Ectodermal cell (in vitro differentiated cells): ENCODE measurements around the gene PSEN1.
A peak's percentile ranks its signal among the peaks of the same experiment; 100 is the strongest.

Source experiments
- H3K27ac ChIP-seq: 2 replicates; pipeline ENCODE4 v1.7.0; 2013; ENCODE audit warnings: mild to moderate bottlenecking, low read depth, low read length; ENCODE audit not compliant: insufficient read depth, poor library complexity, severe bottlenecking
- H3K27me3 ChIP-seq: 2 replicates; pipeline ENCODE4 v1.7.0; 2013; ENCODE audit warnings: mild to moderate bottlenecking, low read length; ENCODE audit not compliant: insufficient read depth, control insufficient read depth, poor library complexity, severe bottlenecking
- H3K36me3 ChIP-seq: one replicate; pipeline ENCODE4 v1.7.0; 2013; ENCODE audit warnings: low read length; ENCODE audit not compliant: control insufficient read depth, insufficient read depth
- H3K4me1 ChIP-seq: one replicate; pipeline ENCODE4 v1.7.0; 2013; ENCODE audit warnings: low read length; ENCODE audit not compliant: control insufficient read depth, insufficient read depth
- H3K4me3 ChIP-seq: 2 replicates; pipeline ENCODE4 v1.7.0; 2013; ENCODE audit warnings: low read depth, low read length, control low read depth; ENCODE audit not compliant: insufficient read depth
- H3K9me3 ChIP-seq: 2 replicates; pipeline ENCODE4 v1.7.0; 2013; ENCODE audit warnings: mild to moderate bottlenecking, low read length, moderate library complexity; ENCODE audit not compliant: control insufficient read depth
- WGBS, 2 experiments: methylation state at CpG; one replicate each; pipeline ENCODE4 v1.1.7; 2013; ENCODE audit warnings: missing lambda C conversion rate in 2 of 2; 5-methylcytosine and 5-hydroxymethylcytosine counted together

Gene PSEN1

DNA sequence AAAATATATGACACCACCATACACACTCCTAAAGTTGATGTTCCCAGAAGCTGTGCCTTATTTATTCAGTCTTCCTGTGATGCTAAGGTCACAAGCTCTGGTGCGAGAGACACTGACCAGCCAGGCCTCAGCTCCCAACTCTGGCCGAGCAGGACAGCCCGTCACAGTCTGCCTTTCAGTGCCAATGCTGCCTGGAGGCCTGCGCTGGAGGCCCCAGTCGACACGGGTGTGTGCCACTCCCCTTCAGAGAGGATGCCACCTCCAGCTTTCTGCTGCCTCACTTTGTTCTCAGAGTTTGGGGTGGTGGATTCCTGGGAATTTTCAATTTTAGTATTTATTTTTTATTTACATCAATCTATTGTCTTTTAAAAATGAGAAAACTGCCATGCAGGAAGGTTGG, 93.7 kb downstream of the PSEN1 start:
- no peak overlapping the region for H3K4me3 ChIP-seq
- peaks cover 38% of the 10 kb centered on the region for H3K4me1 ChIP-seq
- H3K27ac ChIP-seq: no peak overlapping the region
- H3K36me3 ChIP-seq: no peaks in the 10 kb centered on the region
- H3K9me3 ChIP-seq: no peaks in the 10 kb centered on the region
- no peaks in the 10 kb centered on the region for H3K27me3 ChIP-seq
- 95 to 96% methylated on average over 6 of the region's 6 CpGs for WGBS, 2 experiments

DNA sequence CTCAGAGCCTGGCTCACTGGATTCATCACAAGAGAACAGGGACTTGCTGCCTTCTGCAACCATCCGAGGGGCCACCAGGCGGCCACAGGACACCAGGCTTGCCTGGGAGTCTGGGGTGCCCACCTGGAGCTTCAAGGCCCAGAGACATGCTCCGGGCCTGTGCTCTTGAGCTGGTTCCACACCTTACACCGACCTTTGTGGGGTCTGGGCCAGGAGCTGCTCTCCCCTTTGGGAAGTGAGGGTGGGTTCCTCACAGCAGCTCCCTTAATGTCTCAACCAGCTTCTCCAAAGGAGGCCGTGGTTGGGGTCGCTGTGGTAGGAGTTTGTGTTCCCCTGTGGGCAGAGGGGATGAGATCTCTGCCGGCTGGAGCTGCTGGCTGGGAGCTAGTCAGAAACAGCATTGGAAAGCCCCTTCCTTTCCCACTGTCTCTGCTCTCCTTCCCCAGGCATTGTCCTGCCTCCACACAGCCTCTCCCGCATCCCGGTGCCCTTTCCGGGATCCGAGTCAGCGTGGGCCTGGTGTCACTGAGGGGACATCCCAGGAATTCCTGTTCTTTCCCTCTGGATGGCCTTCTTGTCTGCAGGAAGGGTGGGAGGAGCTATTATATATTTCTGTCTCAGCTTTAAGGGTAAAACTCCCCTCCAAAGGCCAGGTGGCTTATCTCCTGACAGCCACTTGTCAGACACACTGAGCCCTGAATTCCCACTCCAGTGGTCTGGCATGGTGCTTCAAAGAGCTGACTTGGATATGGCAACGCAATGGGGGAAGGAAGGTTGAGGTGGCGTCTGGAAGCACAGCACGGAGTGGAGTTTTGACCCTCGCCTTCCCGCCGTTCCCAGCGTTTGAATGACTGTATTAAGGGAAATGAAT, 95.9 kb downstream of the PSEN1 start:
- Histone ChIP-seq H3K9me3 (no peaks in the 10 kb centered on the region), H3K27me3 (peaks cover 4% of the 10 kb centered on the region), H3K27ac (no peak overlapping the region), H3K36me3 (no peaks in the 10 kb centered on the region), H3K4me3 (no peak overlapping the region), H3K4me1 (peaks cover 48% of the 10 kb centered on the region)
- 77 to 83% methylated on average over 19 of the region's 19 CpGs for WGBS, 2 experiments

DNA sequence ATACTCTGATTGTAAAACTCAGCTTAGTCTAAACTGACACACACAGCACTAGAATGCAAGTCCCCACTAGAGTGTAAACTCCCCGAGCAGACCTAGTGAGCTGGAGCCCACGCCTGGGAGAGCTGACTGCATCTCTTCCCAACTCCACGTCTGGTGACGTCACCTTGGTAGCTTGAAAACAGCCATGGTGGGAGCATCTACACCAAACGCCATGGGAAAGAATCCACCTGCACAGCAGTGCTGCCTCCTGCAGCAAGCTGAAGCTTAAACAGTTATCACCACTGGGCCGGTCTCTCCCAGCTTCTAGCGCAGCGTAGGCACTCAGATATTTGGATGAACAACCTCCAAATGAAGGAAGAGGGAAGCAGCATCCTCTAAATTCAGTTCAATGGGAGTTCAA, 96.7 kb downstream of the PSEN1 start:
- no peaks in the 10 kb centered on the region for H3K36me3 ChIP-seq
- H3K4me3 ChIP-seq: no peak overlapping the region
- no peaks in the 10 kb centered on the region for H3K9me3 ChIP-seq
- WGBS, 2 experiments: 88 to 89% methylated on average over 8 of the region's 8 CpGs
- no peak overlapping the region for H3K27ac ChIP-seq
- H3K27me3 ChIP-seq: peaks cover 11% of the 10 kb centered on the region
- peaks cover 45% of the 10 kb centered on the region for H3K4me1 ChIP-seq

DNA sequence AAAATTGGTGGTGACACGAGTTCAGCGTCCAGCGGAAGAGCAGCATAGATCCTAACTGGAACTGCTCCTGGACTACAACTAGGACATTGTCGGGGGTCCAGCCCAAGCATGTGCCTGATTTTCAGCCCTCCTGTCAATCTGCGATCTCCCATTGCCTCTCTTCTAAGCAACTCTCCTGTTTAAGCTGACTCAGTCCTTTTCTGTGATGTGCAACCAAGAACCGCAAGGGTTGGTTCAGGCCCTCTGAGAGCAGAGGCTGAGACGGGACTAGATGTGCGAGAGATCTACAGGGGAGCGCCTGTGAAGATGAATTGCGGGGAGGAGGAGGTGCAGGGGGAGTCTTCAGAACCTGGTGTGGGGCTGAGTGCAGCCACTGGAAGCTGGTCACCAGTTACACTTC, 97.3 kb downstream of the PSEN1 start:
- H3K27ac ChIP-seq: no peak overlapping the region
- peaks cover 43% of the 10 kb centered on the region for H3K4me1 ChIP-seq
- H3K36me3 ChIP-seq: no peaks in the 10 kb centered on the region
- 90 to 91% methylated on average over 10 of the region's 10 CpGs for WGBS, 2 experiments
- H3K4me3 ChIP-seq: no peak overlapping the region
- H3K27me3 ChIP-seq: peaks cover 17% of the 10 kb centered on the region
- H3K9me3 ChIP-seq: no peaks in the 10 kb centered on the region

DNA sequence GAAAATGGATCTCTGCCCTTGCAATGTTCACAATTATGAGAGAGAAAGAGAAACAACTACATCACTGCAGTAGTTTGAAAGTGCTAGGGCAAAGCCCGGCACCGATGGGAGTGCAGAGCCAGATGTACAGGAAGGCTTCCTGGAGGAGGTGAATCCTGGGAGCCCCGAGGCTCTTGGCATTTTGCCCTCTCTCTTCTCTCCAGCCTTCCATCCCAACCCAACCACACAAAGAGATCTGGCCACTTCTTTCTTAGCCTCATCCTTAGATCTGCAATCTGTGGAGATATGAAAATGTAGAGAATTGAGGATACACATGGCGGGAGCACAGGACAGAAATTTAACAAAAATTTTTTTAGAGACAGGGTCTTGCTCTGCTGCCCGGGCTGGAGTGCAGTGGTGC, 97.7 kb downstream of the PSEN1 start:
- Histone ChIP-seq H3K4me3 (no peak overlapping the region), H3K36me3 (no peaks in the 10 kb centered on the region), H3K27me3 (peaks cover 22% of the 10 kb centered on the region), H3K4me1 (peaks cover 45% of the 10 kb centered on the region), H3K9me3 (no peaks in the 10 kb centered on the region), H3K27ac (no peak overlapping the region)
- WGBS, 2 experiments: 92 to 95% methylated on average over 5 of the region's 5 CpGs

DNA sequence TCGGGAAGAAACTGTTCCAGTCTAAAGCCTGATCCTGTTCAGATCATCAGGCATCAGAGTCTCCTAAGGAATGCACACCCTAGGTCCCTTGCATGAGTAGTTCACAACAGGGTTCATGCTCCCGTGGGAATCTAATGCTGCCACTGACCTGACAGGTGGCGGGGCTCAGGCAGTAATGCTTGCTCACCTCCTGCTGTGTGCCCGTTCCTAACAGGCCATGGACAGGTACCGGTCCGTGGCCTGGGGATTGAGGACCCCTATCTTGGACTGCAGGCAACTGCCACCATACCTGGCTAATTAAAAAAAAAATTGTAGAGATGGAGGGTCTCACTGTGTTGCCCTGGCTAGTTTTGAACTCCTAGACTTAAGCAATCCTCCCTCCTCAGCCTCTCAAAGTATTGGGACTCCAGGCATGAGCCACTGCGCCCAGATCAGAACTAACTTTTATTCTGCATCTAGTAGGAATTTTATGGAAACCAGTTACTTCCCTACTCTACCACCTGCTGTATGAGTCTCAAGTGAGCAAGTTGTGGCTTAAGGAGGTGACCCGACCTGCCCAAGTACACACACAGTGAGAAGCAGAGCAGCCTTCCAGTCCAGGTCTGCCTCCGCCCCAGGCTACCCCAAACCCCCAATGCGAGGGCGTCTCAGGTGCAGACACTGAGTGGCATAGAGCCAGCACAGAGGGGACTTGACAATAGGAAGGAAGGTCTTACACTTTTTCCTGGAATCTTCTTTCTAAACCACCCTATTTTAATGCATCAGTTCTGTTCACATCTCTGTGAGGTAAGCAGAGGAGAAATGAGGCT, 98.5 kb downstream of the PSEN1 start:
- Histone ChIP-seq H3K4me1 (peaks cover 50% of the 10 kb centered on the region), H3K9me3 (no peaks in the 10 kb centered on the region), H3K27ac (peak overlapping the region; percentile 78), H3K4me3 (no peak overlapping the region), H3K36me3 (no peaks in the 10 kb centered on the region), H3K27me3 (peaks cover 29% of the 10 kb centered on the region)
- 55 to 60% methylated on average over 11 of the region's 11 CpGs for WGBS, 2 experiments

DNA sequence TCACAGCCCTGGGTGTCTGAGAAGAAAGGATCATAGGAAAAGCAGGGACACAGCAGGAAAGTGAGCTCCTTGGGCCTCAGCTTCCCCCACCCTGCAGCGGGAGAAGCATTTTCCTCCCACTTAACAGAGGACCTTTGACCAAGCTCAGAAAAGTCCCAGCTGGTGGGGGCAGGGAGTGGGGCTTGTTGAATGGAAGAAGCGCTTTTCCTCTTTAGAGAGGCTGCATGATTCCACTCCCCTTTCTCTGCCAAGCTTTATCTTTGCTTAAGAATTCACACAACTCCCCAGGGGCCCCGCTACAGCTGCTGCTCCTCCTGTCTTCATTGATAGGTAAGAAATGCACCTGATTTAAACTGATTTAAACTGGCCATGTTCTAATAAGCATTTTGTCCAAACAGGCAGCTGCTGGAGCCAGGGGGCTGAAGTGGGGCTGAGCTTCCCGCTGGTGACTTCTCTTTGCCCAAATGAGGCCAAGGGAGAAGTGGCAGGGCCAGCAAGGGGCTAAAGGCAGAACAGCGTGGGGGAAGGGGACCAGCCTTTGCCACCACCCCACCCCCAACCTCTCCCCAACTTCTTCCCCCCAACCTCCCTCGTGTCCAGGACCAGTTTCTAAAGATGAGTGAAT, 99.3 kb downstream of the PSEN1 start:
- Histone ChIP-seq H3K27me3 (peaks cover 32% of the 10 kb centered on the region), H3K4me3 (peak overlapping the region; percentile 67), H3K36me3 (no peaks in the 10 kb centered on the region), H3K4me1 (peaks cover 55% of the 10 kb centered on the region), H3K9me3 (no peaks in the 10 kb centered on the region), H3K27ac (peak overlapping the region; percentile 78)
- 1 to 3% methylated on average over 4 to 6 of the region's 6 CpGs for WGBS, 2 experiments

DNA sequence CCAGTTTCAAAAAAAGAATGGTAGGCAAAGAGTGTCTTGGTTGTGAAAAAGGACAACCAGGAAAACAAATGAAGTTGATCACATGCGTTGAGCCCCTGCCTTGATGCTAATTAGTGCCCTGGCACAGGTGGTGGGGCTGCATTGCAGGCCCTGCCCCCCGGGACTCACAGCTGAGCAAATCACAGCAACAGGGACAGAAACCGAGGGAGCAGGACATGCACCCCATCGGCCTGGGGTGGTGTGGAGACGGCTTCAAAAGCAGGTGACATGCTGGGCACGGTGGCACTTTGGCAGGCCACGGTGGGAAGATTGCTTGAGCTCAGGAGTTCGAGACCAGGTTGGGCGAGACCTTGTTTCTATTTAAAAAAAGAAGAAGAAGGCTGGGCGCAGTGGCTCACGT, 99.8 kb downstream of the PSEN1 start:
- Histone ChIP-seq H3K27ac (peak overlapping the region; percentile 78), H3K9me3 (no peaks in the 10 kb centered on the region), H3K4me1 (peaks cover 60% of the 10 kb centered on the region), H3K4me3 (peak overlapping the region; percentile 67), H3K27me3 (peaks cover 32% of the 10 kb centered on the region), H3K36me3 (no peaks in the 10 kb centered on the region)
- WGBS, 2 experiments: 8 to 9% methylated on average over 11 of the region's 11 CpGs

DNA sequence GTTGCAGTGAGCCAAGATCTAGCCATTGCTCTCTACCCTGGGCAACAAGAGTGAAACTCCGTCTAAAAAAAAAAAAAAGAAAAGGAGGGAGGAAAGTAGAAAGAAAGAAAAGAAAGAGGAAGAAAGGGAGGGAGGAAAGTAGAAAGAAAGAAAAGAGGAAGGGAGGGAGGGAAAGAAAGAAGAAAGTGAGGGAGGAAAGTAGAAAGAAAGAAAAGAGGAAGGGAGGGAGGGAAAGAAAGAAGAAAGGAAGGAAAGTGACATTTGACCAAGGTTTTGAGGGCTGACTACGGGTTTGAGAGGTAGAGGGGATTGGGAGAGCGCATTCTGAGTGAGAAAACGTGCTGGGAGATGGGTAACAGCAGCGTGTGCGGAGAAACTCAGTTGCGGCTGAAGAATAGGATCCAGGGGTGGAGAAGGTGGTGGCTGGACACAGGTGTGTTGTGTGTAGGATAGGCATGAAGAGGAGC, 100.5 kb downstream of the PSEN1 start:
- Histone ChIP-seq H3K4me3 (peak overlapping the region; percentile 67), H3K27ac (no peak overlapping the region), H3K36me3 (no peaks in the 10 kb centered on the region), H3K9me3 (no peaks in the 10 kb centered on the region), H3K27me3 (peaks cover 32% of the 10 kb centered on the region), H3K4me1 (peaks cover 62% of the 10 kb centered on the region)
- WGBS, 2 experiments: 9 to 11% methylated on average over 6 of the region's 7 CpGs
